HepG2 (cell line): ENCODE results near the gene SNAPC4. TPM values are rescaled to one million over a fixed set of nuclear protein-coding genes. Genes with fewer than 3 reads are reported as not detected.

Experiments
- ATAC-seq: fragments of 200-7000 bp; cut with Tn5 transposase; 3 replicates; pipeline ENCODE4 v1.9.1; 2020; ENCODE audit warnings: mild to moderate bottlenecking, moderate library complexity
- BruUV-seq: library from RNA; stranded (reverse); fragments of 400-500 nt; replicated peaks from 2 replicates; lab custom pipeline; 2021; lab: Mats Ljungman, UMichigan
- CTCF ChIA-PET: fragments of 300-600 bp; formaldehyde crosslinking; extraction: SDS; loops from one replicate; lab custom pipeline; 2021; ENCODE audit warnings: low total read pairs, inconsistent platforms, low intra/inter-chr PET ratio; lab: Yijun Ruan, JAX
- POLR2A ChIA-PET: fragments of 350-600 bp; sonication (Branson Sonifier 250); formaldehyde crosslinking; loops from one replicate; lab custom pipeline; 2020; ENCODE audit warnings: antibody characterized with exemption, inconsistent platforms; lab: Yijun Ruan, JAX
- DNase-seq: peaks from one replicate; pipeline ENCODE4 v3.0.0-alpha.2; 2015; ENCODE audit warnings: low spot score
- FAIRE-seq: peaks from 3 replicates; lab custom pipeline; 2011; peaks lifted over from hg19 to GRCh38; lab: Jason Lieb, UNC
- H2AFZ ChIP-seq: one replicate; pipeline ENCODE4 v1.6.1; 2011; ENCODE audit warnings: low read length, inconsistent platforms
- H3K27ac ChIP-seq: fragments of 300-600 bp; 3 replicates; pipeline ENCODE4 v1.8.0; 2011; ENCODE audit warnings: mixed run types, mild to moderate bottlenecking, mixed read lengths, low read length, inconsistent platforms; ENCODE audit not compliant: insufficient read depth; ENCODE audit errors: extremely low read length
- H3K27me3 ChIP-seq, 2 experiments: fragments of 200-600 bp in 1 of 2; 2 replicates in 1 of 2; 3 replicates in 1 of 2; pipeline versions ENCODE4 v1.6.0 to v1.8.0; 2011; ENCODE audit warnings: low read length in 2 of 2, mild to moderate bottlenecking in 2 of 2, moderate library complexity in 2 of 2, inconsistent platforms in 1 of 2; ENCODE audit not compliant: insufficient read depth in 2 of 2, control insufficient read depth in 1 of 2
- H3K36me3 ChIP-seq, 2 experiments: fragments of 200-600 bp in 1 of 2; replicated peaks in 1 of 2; 2 replicates in 1 of 2; 3 replicates in 1 of 2; pipeline versions ENCODE4 v1.5.1 to v1.8.0; 2011; ENCODE audit warnings: low read length in 2 of 2, inconsistent platforms in 1 of 2; ENCODE audit not compliant: insufficient read depth in 2 of 2, control insufficient read depth in 1 of 2
- H3K4me1 ChIP-seq: 2 replicates; pipeline ENCODE4 v1.5.1; 2012; ENCODE audit warnings: low read length, inconsistent platforms; ENCODE audit not compliant: insufficient read depth
- H3K4me2 ChIP-seq: 2 replicates; pipeline ENCODE4 v1.6.0; 2011; ENCODE audit warnings: low read depth, low read length, inconsistent platforms
- H3K4me3 ChIP-seq, 3 experiments: fragments of 200-600 bp in 1 of 3; sonication (generic), shearing (Covaris generic) in 1 of 3; replicated peaks in 1 of 3; 2 replicates each; pipeline ENCODE4 v1.5.1; 2011 to 2016; ENCODE audit warnings: low read length in 3 of 3, inconsistent platforms in 2 of 3, low read depth in 2 of 3, mild to moderate bottlenecking in 2 of 3, control low read depth in 1 of 3, mixed read lengths in 1 of 3; ENCODE audit not compliant: insufficient read depth in 1 of 3
- H3K79me2 ChIP-seq: one replicate; pipeline ENCODE4 v1.6.1; 2011; ENCODE audit warnings: low read length, inconsistent platforms; ENCODE audit not compliant: insufficient read depth
- H3K9ac ChIP-seq: 2 replicates; pipeline ENCODE4 v1.6.0; 2011; ENCODE audit warnings: mild to moderate bottlenecking, low read depth, low read length, inconsistent platforms; ENCODE audit not compliant: insufficient read depth
- H3K9me3 ChIP-seq: 2 replicates; pipeline ENCODE4 v1.5.1; 2012; ENCODE audit warnings: mild to moderate bottlenecking, low read length
- H4K20me1 ChIP-seq: 2 replicates; pipeline ENCODE4 v1.6.0; 2011; ENCODE audit warnings: inconsistent platforms, mild to moderate bottlenecking, low read length, moderate library complexity; ENCODE audit not compliant: insufficient read depth
- ATF1 ChIP-seq: IDR thresholded peaks from 2 replicates; pipeline ENCODE4 v1.6.1; 2016; ENCODE audit warnings: mild to moderate bottlenecking, control low read depth
- JUN ChIP-seq: sonication (generic); formaldehyde crosslinking; IDR thresholded peaks from 2 replicates; pipeline ENCODE4 v1.4.0; 2020; ENCODE audit warnings: mild to moderate bottlenecking, missing genetic modification reagents
- ZNF263 ChIP-seq: sonication (generic); formaldehyde crosslinking; IDR thresholded peaks from 2 replicates; pipeline ENCODE4 v1.4.0; 2020; ENCODE audit warnings: missing genetic modification reagents
- WGBS: methylation state at CpG from one replicate; pipeline ENCODE4 v1.1.6; 2017; ENCODE audit warnings: low lambda C conversion rate; 5-methylcytosine and 5-hydroxymethylcytosine counted together
- in situ Hi-C: cut with HindIII; loops from 2 replicates; pipeline ENCODE4 v1.10.0; 2017; ENCODE audit warnings: low pct_unique_long_range_greater_than_20kb; ENCODE audit not compliant: extremely low pct_ligation_motif_present
- intact Hi-C: fragments of 100-400 bp; cut with micrococcal nuclease; formaldehyde crosslinking; loops from one replicate; pipeline ENCODE4 v1.10.0; 2022; ENCODE audit not compliant: unreplicated experiment
- polyA plus RNA-seq, 8 experiments: library from polyadenylated mRNA; depleted of rRNA in 3 of 8; stranded (reverse) in 7 of 8; unstranded in 1 of 8; fragments of >200 nt; fragmentation: Illumina TruSeq in 4 of 8; extraction: Trizol in 4 of 8; gene quantifications; 2 replicates each; pipeline versions ENCODE4 v1.2.1 to v1.2.3, GENCODE V29; 2011 to 2016; ENCODE audit warnings: low read depth in 4 of 8, missing spikeins in 1 of 8, mixed read lengths in 1 of 8; ENCODE audit not compliant: insufficient read depth in 1 of 8
- total RNA-seq, 5 experiments: library from RNA; depleted of rRNA; stranded (reverse); fragments of >200 nt; fragmentation: Illumina TruSeq; extraction: Trizol; gene quantifications; 2 replicates each; pipeline ENCODE4 v1.2.3, GENCODE V29; 2016; ENCODE audit warnings: low read depth in 1 of 5
- TF ChIP-seq, protein P1 (sequence below): sonication (generic); formaldehyde crosslinking; IDR thresholded peaks from 2 replicates; pipeline ENCODE4 v1.8.1; 2022; ENCODE audit warnings: low read depth, mild to moderate bottlenecking, missing genetic modification reagents

The SNAPC4 gene
- total and polyA plus RNA-seq, 2 of the 13 experiments (the other 11 are each of a cell fraction or from before 2014, with no cell fraction given): 2.0 to 6.0 TPM

DNA sequence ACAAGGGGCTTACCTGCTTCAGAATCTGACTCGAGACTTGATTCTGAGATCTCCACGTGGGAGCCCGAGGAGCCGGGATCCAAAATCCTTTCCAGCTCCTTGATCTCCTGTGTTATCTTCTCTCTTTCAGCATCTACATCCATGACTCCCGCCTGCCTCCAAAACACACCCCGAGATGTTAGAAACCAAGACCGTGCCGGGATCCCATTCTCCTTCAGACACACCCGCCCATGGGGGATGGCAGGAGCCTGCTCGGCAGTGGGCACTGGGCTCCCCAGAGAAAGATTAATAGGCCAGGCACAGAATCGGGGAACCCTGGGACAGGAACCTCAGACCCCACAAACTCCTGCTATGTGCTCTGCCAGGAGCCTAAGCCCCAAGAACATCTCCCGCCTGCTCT, 1.7 kb downstream of the SNAPC4 start:
- Histone ChIP-seq H3K9ac (peak overlapping the region; percentile 83), H3K27ac (no peak overlapping the region)
- no TSS peak for BruUV-seq

DNA sequence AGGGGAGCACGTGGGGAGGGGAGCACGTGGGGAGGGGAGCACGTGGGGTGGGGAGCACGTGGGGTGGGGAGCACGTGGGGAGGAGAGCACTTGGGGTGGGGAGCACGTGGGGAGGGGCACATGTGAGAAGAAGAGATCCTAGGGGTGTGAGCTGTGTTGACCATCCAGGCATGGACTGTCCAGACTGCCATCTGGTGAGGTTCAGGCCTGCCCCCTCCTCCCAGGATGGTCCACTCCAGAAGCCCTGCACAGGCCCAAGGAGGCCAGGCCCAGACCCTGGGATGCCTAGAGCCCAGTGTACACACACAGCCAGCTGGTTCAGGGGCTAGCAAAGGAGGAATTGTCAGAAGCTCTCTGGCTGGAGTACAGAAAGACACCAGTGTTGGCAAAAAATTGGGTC, 2.3 kb downstream of the SNAPC4 start:
- H3K4me2 ChIP-seq: no peak overlapping the region
- ChIA-PET POLR2A (no interaction called here), CTCF (no interaction called here)
- no peak for DNase-seq
- H4K20me1 ChIP-seq: 0 out of 2 replicates have a peak, but pooled peaks cover 2% of the 10 kb centered on the region
- ATAC-seq: no peak
- WGBS: 96% methylated on average over 6 of the region's 6 CpGs
- H3K27me3 ChIP-seq: no peaks in the 10 kb centered on the region
- peaks cover 21% of the 10 kb centered on the region for H3K79me2 ChIP-seq
- H2AFZ ChIP-seq: no peak overlapping the region
- H3K9ac ChIP-seq: no peak overlapping the region
- in situ Hi-C loops: no loop called here
- no TSS peak for BruUV-seq
- H3K36me3 ChIP-seq: peaks cover 18 to 42% of the 10 kb centered on the region in 2 experiments; a peak in 4 of 5 replicates
- no peak for FAIRE-seq
- no peak overlapping the region for H3K27ac ChIP-seq
- intact Hi-C loops: no loop called here
- TF ChIP-seq JUN (no peak), ZNF263 (0 out of 2 replicates have a peak, but pooled peaks have one; percentile 50)
- H3K9me3 ChIP-seq: no peaks in the 10 kb centered on the region
- H3K4me1 ChIP-seq: peaks cover 20% of the 10 kb centered on the region
- H3K4me3 ChIP-seq: no peak overlapping the region

More for the DNA sequence above, 1.7 kb downstream of the SNAPC4 start:
- ChIA-PET POLR2A (no interaction called here), CTCF (no interaction called here)
- Histone ChIP-seq H2AFZ (no peak overlapping the region), H3K4me1 (peaks cover 20% of the 10 kb centered on the region), H3K27me3 (no peaks in the 10 kb centered on the region), H3K79me2 (peaks cover 21% of the 10 kb centered on the region), H3K4me2 (peak overlapping the region; percentile 88), H3K9me3 (no peaks in the 10 kb centered on the region), H4K20me1 (0 out of 2 replicates have a peak, but pooled peaks cover 2% of the 10 kb centered on the region), H3K36me3 (peaks cover 18 to 36% of the 10 kb centered on the region in 2 experiments; a peak in 4 of 5 replicates), H3K4me3 (peak overlapping the region in 1 of 3 experiments; percentile 97; a peak in 2 of 6 replicates)
- no peak for DNase-seq
- intact Hi-C loops: no loop called here
- no peak for ATAC-seq
- WGBS: 96% methylated on average over 11 of the region's 12 CpGs
- in situ Hi-C loops: no loop called here
- TF ChIP-seq, protein P1, sequence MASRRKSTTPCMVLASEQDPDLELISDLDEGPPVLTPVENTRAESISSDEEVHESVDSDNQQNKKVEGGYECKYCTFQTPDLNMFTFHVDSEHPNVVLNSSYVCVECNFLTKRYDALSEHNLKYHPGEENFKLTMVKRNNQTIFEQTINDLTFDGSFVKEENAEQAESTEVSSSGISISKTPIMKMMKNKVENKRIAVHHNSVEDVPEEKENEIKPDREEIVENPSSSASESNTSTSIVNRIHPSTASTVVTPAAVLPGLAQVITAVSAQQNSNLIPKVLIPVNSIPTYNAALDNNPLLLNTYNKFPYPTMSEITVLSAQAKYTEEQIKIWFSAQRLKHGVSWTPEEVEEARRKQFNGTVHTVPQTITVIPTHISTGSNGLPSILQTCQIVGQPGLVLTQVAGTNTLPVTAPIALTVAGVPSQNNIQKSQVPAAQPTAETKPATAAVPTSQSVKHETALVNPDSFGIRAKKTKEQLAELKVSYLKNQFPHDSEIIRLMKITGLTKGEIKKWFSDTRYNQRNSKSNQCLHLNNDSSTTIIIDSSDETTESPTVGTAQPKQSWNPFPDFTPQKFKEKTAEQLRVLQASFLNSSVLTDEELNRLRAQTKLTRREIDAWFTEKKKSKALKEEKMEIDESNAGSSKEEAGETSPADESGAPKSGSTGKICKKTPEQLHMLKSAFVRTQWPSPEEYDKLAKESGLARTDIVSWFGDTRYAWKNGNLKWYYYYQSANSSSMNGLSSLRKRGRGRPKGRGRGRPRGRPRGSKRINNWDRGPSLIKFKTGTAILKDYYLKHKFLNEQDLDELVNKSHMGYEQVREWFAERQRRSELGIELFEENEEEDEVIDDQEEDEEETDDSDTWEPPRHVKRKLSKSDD (CRISPR knock-in tag): no peak
- no peak for TF ChIP-seq ATF1 (CRISPR knock-in tag)
- no peak for FAIRE-seq
